ENCODE results near the gene MACROH2A1. TPM values are rescaled to one million over a fixed set of nuclear protein-coding genes. Genes with fewer than 3 reads are reported as not detected.

Gene MACROH2A1
- total and polyA plus RNA-seq, 10 of the 15 experiments (the other 5 are each of a cell fraction or from before 2014, with no cell fraction given): 45.7 to 230 (median 196) TPM

DNA sequence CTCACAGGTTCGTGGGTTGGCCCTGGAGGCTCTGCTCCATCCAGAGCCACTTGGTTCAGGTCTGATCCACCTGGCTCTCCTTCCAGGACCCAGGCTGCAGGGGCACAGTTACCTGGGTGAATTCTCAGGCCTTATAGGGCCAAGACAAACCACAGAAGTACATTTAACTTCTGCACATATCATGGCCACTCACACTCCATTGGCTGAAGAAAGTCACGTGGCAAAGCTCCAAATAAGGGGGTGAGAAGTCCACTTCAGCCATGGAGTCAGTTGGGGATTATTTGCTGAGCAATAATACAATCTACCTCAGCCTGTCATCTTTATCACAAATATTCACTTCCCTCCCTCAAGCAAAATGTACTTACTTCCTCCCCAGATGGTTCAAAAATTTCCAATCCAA is 83.6 kb downstream of the MACROH2A1 start:
- intact Hi-C loops (cut with micrococcal nuclease; ENCODE audit: unreplicated experiment) (no loop called here), in situ Hi-C loops (cut with MboI) (no loop called here)
- POLR2A ChIA-PET: no interaction called here
- ATAC-seq (no peak; the same call in 2 of the 3 replicates), DNase-seq (ENCODE audit: low read depth, low spot score) (no peak), FAIRE-seq (no peak)
- H3K9ac ChIP-seq (ENCODE audit: control insufficient read depth, insufficient read depth, low read length): no peak overlapping the region
- H4K20me1 ChIP-seq (ENCODE audit: control insufficient read depth, insufficient read depth): no peaks in the 10 kb centered on the region; the same call in 1 of the 2 replicates
- RAD21 ChIA-PET (ENCODE audit: unreplicated experiment): no interaction called here
- no peaks in the 10 kb centered on the region for H3K36me3 ChIP-seq (ENCODE audit: control insufficient read depth in 2 of 2, insufficient read depth in 2 of 2, low read length in 1 of 2)
- H3K4me2 ChIP-seq (ENCODE audit: control insufficient read depth, insufficient read depth): no peak overlapping the region
- H3K27me3 ChIP-seq (replicated peaks in 1 of 2; ENCODE audit: control insufficient read depth in 2 of 2, insufficient read depth in 2 of 2, low read length in 1 of 2): no peaks in the 10 kb centered on the region; a peak in 1 of 4 replicates
- no peaks in the 10 kb centered on the region for H3K79me2 ChIP-seq (ENCODE audit: control insufficient read depth, insufficient read depth, low read length)
- SMC1A ChIA-PET (ENCODE audit: uncharacterized antibody, unreplicated experiment): interaction anchor here (0.8 kb wide), 1 partner anchor 13 kb away, joined by 3 read pairs; no protein-coding TSS in a partner anchor
- H3K27ac ChIP-seq (ENCODE audit: control insufficient read depth, insufficient read depth): no peak overlapping the region
- BruUV-seq (replicated peaks): no TSS peak
- H3K9me3 ChIP-seq (replicated peaks; ENCODE audit: control insufficient read depth, insufficient read depth, low read length): no peaks in the 10 kb centered on the region
- no peak overlapping the region for H3K4me3 ChIP-seq
- H2AFZ ChIP-seq (ENCODE audit: control insufficient read depth, low read depth, low read length): no peak overlapping the region
- H3K4me1 ChIP-seq (ENCODE audit: control insufficient read depth, insufficient read depth, low read length): peaks cover 5% of the 10 kb centered on the region
- 0% methylated on average over 2 of the region's 2 CpGs for WGBS (ENCODE audit: insufficient coverage, insufficient replicate concordance, low lambda C conversion rate, missing lambda C conversion rate)
- TF ChIP-seq, protein P1, sequence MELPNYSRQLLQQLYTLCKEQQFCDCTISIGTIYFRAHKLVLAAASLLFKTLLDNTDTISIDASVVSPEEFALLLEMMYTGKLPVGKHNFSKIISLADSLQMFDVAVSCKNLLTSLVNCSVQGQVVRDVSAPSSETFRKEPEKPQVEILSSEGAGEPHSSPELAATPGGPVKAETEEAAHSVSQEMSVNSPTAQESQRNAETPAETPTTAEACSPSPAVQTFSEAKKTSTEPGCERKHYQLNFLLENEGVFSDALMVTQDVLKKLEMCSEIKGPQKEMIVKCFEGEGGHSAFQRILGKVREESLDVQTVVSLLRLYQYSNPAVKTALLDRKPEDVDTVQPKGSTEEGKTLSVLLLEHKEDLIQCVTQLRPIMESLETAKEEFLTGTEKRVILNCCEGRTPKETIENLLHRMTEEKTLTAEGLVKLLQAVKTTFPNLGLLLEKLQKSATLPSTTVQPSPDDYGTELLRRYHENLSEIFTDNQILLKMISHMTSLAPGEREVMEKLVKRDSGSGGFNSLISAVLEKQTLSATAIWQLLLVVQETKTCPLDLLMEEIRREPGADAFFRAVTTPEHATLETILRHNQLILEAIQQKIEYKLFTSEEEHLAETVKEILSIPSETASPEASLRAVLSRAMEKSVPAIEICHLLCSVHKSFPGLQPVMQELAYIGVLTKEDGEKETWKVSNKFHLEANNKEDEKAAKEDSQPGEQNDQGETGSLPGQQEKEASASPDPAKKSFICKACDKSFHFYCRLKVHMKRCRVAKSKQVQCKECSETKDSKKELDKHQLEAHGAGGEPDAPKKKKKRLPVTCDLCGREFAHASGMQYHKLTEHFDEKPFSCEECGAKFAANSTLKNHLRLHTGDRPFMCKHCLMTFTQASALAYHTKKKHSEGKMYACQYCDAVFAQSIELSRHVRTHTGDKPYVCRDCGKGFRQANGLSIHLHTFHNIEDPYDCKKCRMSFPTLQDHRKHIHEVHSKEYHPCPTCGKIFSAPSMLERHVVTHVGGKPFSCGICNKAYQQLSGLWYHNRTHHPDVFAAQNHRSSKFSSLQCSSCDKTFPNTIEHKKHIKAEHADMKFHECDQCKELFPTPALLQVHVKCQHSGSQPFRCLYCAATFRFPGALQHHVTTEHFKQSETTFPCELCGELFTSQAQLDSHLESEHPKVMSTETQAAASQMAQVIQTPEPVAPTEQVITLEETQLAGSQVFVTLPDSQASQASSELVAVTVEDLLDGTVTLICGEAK (IDR thresholded peaks at IDR 0.05; ENCODE audit: borderline replicate concordance): no peak
- TF ChIP-seq, protein P2, sequence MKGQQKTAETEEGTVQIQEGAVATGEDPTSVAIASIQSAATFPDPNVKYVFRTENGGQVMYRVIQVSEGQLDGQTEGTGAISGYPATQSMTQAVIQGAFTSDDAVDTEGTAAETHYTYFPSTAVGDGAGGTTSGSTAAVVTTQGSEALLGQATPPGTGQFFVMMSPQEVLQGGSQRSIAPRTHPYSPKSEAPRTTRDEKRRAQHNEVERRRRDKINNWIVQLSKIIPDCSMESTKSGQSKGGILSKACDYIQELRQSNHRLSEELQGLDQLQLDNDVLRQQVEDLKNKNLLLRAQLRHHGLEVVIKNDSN (IDR thresholded peaks at IDR 0.05; ENCODE audit: borderline replicate concordance, extremely low read length, insufficient read depth, low read depth, low read length): peak; percentile 21
- TF ChIP-seq SRF (IDR thresholded peaks at IDR 0.05; ENCODE audit: low read depth in 2 of 2, low read length in 2 of 2) (0 out of 4 replicates have a peak, but pooled peaks of 1 of the 2 experiments have one; percentile 25), NR2F1 (conservative IDR thresholded peaks at IDR 0.05) (no peak), NFYB (IDR thresholded peaks at IDR 0.05; ENCODE audit: insufficient read depth, low read depth, low read length) (peak; percentile 77)
- CTCF ChIA-PET: no interaction called here
